Psoas muscle (tissue), 8 donors: Measurements from ENCODE around the gene KICS2. TPM values are rescaled to one million over a fixed set of nuclear protein-coding genes. Genes with fewer than 3 reads are reported as not detected.

Source experiments
- ATAC-seq, 4 donors: fragments of 200-7000 bp; cut with Tn5 transposase; one replicate each; pipeline ENCODE4 v1.9.1; 2020; ENCODE audit warnings: moderate library complexity in 3 of 4, mild to moderate bottlenecking in 2 of 4
- DNase-seq, 2 donors: peaks; one replicate each; pipeline ENCODE4 v3.0.0-alpha.2; 2020
- H3K27ac ChIP-seq: fragments of 200-600 bp; one replicate; pipeline ENCODE4 v1.8.0; 2022
- H3K27me3 ChIP-seq, 3 donors: fragments of 200-600 bp in 1 of 3; one replicate each; pipeline versions ENCODE4 v1.6.1 to v1.8.0; 2013 to 2022; ENCODE audit warnings: low read length in 2 of 3, mild to moderate bottlenecking in 2 of 3, moderate library complexity in 1 of 3; ENCODE audit not compliant: insufficient read depth in 3 of 3
- H3K36me3 ChIP-seq, 2 donors: fragments of 200-600 bp in 1 of 2; one replicate each; pipeline versions ENCODE4 v1.6.1 to v1.8.0; 2013 to 2022; ENCODE audit warnings: low read depth in 1 of 2, mild to moderate bottlenecking in 1 of 2, moderate library complexity in 1 of 2; ENCODE audit not compliant: insufficient read depth in 1 of 2
- H3K4me1 ChIP-seq: fragments of 200-600 bp; one replicate; pipeline ENCODE4 v1.8.0; 2022
- H3K4me3 ChIP-seq: fragments of 200-600 bp; one replicate; pipeline ENCODE4 v1.8.0; 2022; ENCODE audit warnings: mild to moderate bottlenecking
- H3K9me3 ChIP-seq: fragments of 200-600 bp; one replicate; pipeline ENCODE4 v1.8.0; 2022
- WGBS, 3 donors: extraction: QIAGEN DNeasy Blood & Tissue Kit; methylation state at CpG; one replicate each; pipeline versions ENCODE4 v1.1.6 to v1.1.7; 2013; 5-methylcytosine and 5-hydroxymethylcytosine counted together
- intact Hi-C, 2 donors: fragments of 100-400 bp; cut with DNase I; formaldehyde crosslinking; loops; one replicate each; pipeline versions ENCODE4 v1.11.0 to v1.14.2; 2022
- polyA plus RNA-seq, 3 donors: library from polyadenylated mRNA; stranded (reverse); fragments of 200-250 nt; gene quantifications; one replicate each; pipeline ENCODE4 v1.2.3, GENCODE V29; 2013
- total RNA-seq, 4 donors: library from RNA; stranded (reverse); fragmentation: NEBNext Ultra II Directional in 2 of 4; extraction: Animal tissue kit (Norgen Biotek cat#: 25700) in 2 of 4; gene quantifications; one replicate each; pipeline versions ENCODE4 v1.2.1 to v1.2.4, GENCODE V29; 2021 to 2023
- TF ChIP-seq, protein P1 (sequence below): fragments of 200-600 bp; IDR thresholded peaks from one replicate; pipeline ENCODE4 v1.8.0; 2022; ENCODE audit warnings: antibody characterized with exemption
- donor health status: healthy with polysubstance abuse.
- donor health status: DM: no; HTN: no; CAD: no; lungs with moderate emphysema.
- donor health status: Bipolar disorder and iron deficiency.
- donor health status: healthy.
- donor health status: DM: yes; HTN: yes; CAD: no.
- donor health status: DM: no; HTN: no; CAD: no.
- donor health status: DM: no; HTN: no; CAD: no.
- donor health status: DM: yes; HTN: yes; CAD: no.

The KICS2 gene
- total and polyA plus RNA-seq, 7 donors, result 4.4 to 18.2 (median 8.5) TPM

DNA sequence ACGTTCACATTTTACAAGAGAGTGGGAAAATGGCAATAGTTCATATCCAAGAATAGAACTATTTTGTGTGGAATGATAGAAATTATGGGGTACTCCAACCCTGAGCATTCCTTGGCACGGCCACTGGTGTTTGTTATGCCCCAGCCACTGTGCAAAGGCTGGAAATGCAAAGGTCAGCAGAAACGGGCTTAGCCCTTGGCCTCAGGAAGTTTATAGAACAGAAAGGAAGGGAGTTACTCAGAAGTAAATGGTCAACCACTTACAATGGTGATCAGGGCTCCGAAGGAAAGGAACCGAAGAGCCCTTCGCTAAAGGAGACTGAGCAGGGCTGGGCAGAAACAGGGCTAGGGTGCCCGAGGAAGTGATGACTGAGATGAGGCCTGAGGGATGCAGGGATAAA lies 45.1 kb downstream of the KICS2 start:
- Histone ChIP-seq H3K27ac (no peak overlapping the region), H3K4me1 (peaks cover 13% of the 10 kb centered on the region), H3K9me3 (no peaks in the 10 kb centered on the region), H3K36me3 (no peaks in the 10 kb centered on the region), H3K4me3 (no peak overlapping the region), H3K27me3 (no peaks in the 10 kb centered on the region)
- TF ChIP-seq, protein P1, sequence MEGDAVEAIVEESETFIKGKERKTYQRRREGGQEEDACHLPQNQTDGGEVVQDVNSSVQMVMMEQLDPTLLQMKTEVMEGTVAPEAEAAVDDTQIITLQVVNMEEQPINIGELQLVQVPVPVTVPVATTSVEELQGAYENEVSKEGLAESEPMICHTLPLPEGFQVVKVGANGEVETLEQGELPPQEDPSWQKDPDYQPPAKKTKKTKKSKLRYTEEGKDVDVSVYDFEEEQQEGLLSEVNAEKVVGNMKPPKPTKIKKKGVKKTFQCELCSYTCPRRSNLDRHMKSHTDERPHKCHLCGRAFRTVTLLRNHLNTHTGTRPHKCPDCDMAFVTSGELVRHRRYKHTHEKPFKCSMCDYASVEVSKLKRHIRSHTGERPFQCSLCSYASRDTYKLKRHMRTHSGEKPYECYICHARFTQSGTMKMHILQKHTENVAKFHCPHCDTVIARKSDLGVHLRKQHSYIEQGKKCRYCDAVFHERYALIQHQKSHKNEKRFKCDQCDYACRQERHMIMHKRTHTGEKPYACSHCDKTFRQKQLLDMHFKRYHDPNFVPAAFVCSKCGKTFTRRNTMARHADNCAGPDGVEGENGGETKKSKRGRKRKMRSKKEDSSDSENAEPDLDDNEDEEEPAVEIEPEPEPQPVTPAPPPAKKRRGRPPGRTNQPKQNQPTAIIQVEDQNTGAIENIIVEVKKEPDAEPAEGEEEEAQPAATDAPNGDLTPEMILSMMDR, result no peak
- intact Hi-C loops, result loop anchor here in 1 of 2 donors (5.0 kb wide), 1 partner anchor 70 kb away; no protein-coding TSS in a partner anchor
- ATAC-seq (no peak), DNase-seq (no peak)
- WGBS, 3 donors, result 61 to 77% (median 66%) methylated on average over 7 of the region's 7 CpGs

DNA sequence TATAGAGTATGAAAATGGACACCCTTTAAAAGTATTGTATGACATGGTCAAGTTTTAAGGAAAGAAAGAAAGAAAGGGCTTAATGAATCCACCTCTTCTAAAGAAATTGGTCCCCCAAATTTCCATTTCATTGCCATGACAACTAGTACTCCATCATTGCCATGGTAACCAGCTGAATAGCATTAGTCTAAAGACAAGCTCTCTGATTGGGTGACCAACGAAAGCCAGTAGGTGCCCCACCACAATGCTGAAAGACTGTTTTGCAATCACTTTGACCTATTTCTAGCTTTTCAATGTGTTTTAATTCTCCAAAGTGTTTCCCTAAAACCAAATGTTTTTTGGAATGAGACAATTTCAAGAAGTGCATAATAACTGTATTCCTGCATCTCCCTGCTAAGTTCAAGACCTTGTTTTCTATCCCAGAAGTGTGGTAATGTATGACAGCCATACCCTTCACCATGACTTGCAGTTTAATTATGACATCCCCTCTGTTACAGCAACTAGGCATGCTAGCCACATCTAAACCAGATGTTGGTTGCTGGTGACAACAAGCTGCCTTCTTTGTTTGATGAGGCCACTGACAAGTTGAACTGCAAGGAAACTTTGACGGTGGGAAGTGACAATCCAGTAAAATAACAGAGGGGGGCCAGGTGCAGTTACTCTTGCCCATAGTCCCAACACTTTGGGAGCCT lies 46.7 kb downstream of the KICS2 start:
- DNase-seq (no peak), ATAC-seq (no peak)
- Histone ChIP-seq H3K9me3 (no peaks in the 10 kb centered on the region), H3K27me3 (no peaks in the 10 kb centered on the region), H3K36me3 (no peaks in the 10 kb centered on the region), H3K27ac (no peak overlapping the region), H3K4me1 (peaks cover under 1% of the 10 kb centered on the region), H3K4me3 (no peak overlapping the region)
- intact Hi-C loops, result loop anchor here in 1 of 2 donors (5.0 kb wide), 1 partner anchor 68 kb away; no protein-coding TSS in a partner anchor
- 68 to 74% (median 73%) methylated on average over 2 of the region's 2 CpGs for WGBS, 3 donors
- TF ChIP-seq, protein P1, result no peak

DNA sequence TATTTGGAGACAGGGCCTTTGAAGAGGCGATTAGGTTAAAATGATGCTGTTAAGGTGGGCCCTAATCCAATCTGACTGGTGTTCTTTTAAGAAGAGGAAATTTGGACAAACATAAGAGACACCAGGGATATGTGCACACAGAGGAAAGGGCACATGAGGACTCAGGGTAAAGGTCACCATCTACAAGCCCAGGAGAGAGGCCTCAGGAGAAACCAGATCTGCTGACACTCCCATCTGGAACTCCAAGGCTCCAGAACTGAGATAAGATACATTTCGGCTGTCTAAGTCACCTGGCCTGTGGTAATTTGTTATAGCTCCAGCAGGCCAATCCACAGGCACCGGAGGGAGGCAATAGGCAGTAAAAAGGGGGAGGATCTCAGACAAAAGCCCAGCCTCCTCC lies 48.6 kb downstream of the KICS2 start:
- H3K27ac ChIP-seq, result no peak overlapping the region
- no peaks in the 10 kb centered on the region for H3K4me1 ChIP-seq
- intact Hi-C loops, result no loop called here
- ATAC-seq (no peak), DNase-seq (no peak)
- H3K4me3 ChIP-seq, result no peak overlapping the region
- 65 to 89% (median 67%) methylated on average over 3 of the region's 3 CpGs for WGBS, 3 donors
- H3K36me3 ChIP-seq, result no peaks in the 10 kb centered on the region
- no peaks in the 10 kb centered on the region for H3K9me3 ChIP-seq
- TF ChIP-seq, protein P1, result no peak
- H3K27me3 ChIP-seq, result no peaks in the 10 kb centered on the region

Other genes with a start within 250 kb of the KICS2 start
- not detected for gene C12orf56, start 168.5 kb upstream of the KICS2 start, total RNA-seq
- under 1 TPM in 1 of 3 donors, not detected in 2; 0.09 TPM for gene C12orf56, start 168.5 kb upstream of the KICS2 start, polyA plus RNA-seq
- 10 to 100 TPM; 23.9 to 41.5 (median 31.7) TPM for gene XPOT, start 182.1 kb upstream of the KICS2 start, total RNA-seq
- 10 to 100 TPM; 17.1 to 48.7 (median 48.5) TPM for gene XPOT, start 182.1 kb upstream of the KICS2 start, polyA plus RNA-seq
- 10 to 100 TPM; 11.6 to 20.6 (median 19.7) TPM for gene TBK1, start 229.8 kb upstream of the KICS2 start, total RNA-seq
- gene TBK1, start 229.8 kb upstream of the KICS2 start, polyA plus RNA-seq, result 10 to 100 TPM; 17.0 to 39.8 (median 20.3) TPM